Keratinocyte (primary cell): Measurements from ENCODE around the gene FCAR. TPM values are rescaled to one million over a fixed set of nuclear protein-coding genes. Genes with fewer than 3 reads are reported as not detected.
"Not testable (repeated sequence)": the region's sequence is repeated elsewhere in the genome, so short reads cannot be mapped to it uniquely, and the experiment has no call there.

Experiments used
- DNase-seq: peaks from one replicate; pipeline ENCODE4 v3.0.0-alpha.2; 2011; ENCODE audit warnings: low read depth, missing footprints, low spot score
- FAIRE-seq: peaks from 2 replicates; lab custom pipeline; 2011; peaks lifted over from hg19 to GRCh38; lab: Jason Lieb, UNC
- H2AFZ ChIP-seq: 2 replicates; pipeline ENCODE4 v1.6.0; 2012; ENCODE audit warnings: low read length, control low read depth, inconsistent platforms; ENCODE audit not compliant: control insufficient read depth
- H3K27ac ChIP-seq: 2 replicates; pipeline ENCODE4 v1.5.1; 2011; ENCODE audit warnings: low read length; ENCODE audit not compliant: control insufficient read depth, insufficient read depth
- H3K27me3 ChIP-seq: 3 replicates; pipeline ENCODE4 v1.6.0; 2011; ENCODE audit warnings: low read length; ENCODE audit not compliant: control insufficient read depth, insufficient read depth; ENCODE audit errors: extremely low read depth
- H3K36me3 ChIP-seq, 2 experiments: 2 replicates in 1 of 2; 3 replicates in 1 of 2; pipeline ENCODE4 v1.5.1; 2011; ENCODE audit warnings: low read length in 2 of 2, mild to moderate bottlenecking in 1 of 2; ENCODE audit not compliant: control insufficient read depth in 2 of 2, insufficient read depth in 2 of 2; ENCODE audit errors: extremely low read depth in 1 of 2
- H3K4me1 ChIP-seq: 3 replicates; pipeline ENCODE4 v1.5.1; 2011; ENCODE audit warnings: low read length; ENCODE audit not compliant: control insufficient read depth, insufficient read depth; ENCODE audit errors: extremely low read depth
- H3K4me2 ChIP-seq: 3 replicates; pipeline ENCODE4 v1.6.0; 2011; ENCODE audit warnings: low read depth, low read length; ENCODE audit not compliant: control insufficient read depth, insufficient read depth; ENCODE audit errors: extremely low read depth
- H3K4me3 ChIP-seq, 3 experiments: fragments of 200-600 bp in 1 of 3; sonication (generic) in 1 of 3; 2 replicates in 2 of 3; 3 replicates in 1 of 3; pipeline ENCODE4 v1.5.1; 2011 to 2016; ENCODE audit warnings: low read length in 3 of 3, mild to moderate bottlenecking in 3 of 3, control low read depth in 2 of 3, inconsistent platforms in 1 of 3, low read depth in 1 of 3, mixed read lengths in 1 of 3, mixed run types in 1 of 3, moderate library complexity in 1 of 3; ENCODE audit not compliant: control insufficient read depth in 2 of 3, insufficient read depth in 2 of 3; ENCODE audit errors: extremely low read depth in 1 of 3
- H3K79me2 ChIP-seq: 2 replicates; pipeline ENCODE4 v1.6.0; 2012; ENCODE audit warnings: low read length; ENCODE audit not compliant: control insufficient read depth, insufficient read depth
- H3K9ac ChIP-seq: 3 replicates; pipeline ENCODE4 v1.6.0; 2011; ENCODE audit warnings: low read length; ENCODE audit not compliant: control insufficient read depth, insufficient read depth; ENCODE audit errors: extremely low read depth
- H3K9me1 ChIP-seq: 3 replicates; pipeline ENCODE4 v1.6.0; 2011; ENCODE audit warnings: low read length; ENCODE audit not compliant: control insufficient read depth, insufficient read depth; ENCODE audit errors: extremely low read depth
- H3K9me3 ChIP-seq: 2 replicates; pipeline ENCODE4 v1.5.1; 2012; ENCODE audit warnings: low read depth, low read length; ENCODE audit not compliant: control insufficient read depth
- H4K20me1 ChIP-seq: 3 replicates; pipeline ENCODE4 v1.6.0; 2011; ENCODE audit warnings: low read length; ENCODE audit not compliant: control insufficient read depth, insufficient read depth; ENCODE audit errors: extremely low read depth
- CTCF ChIP-seq, 3 experiments: IDR thresholded peaks in 1 of 3; conservative IDR thresholded peaks in 1 of 3; optimal IDR thresholded peaks in 1 of 3; 2 replicates in 2 of 3; 3 replicates in 1 of 3; pipeline versions ENCODE3 to v1.5.1; 2011; ENCODE audit warnings: low read length in 3 of 3, mild to moderate bottlenecking in 3 of 3, moderate library complexity in 2 of 3, control low read depth in 1 of 3, inconsistent platforms in 1 of 3; ENCODE audit not compliant: insufficient read depth in 2 of 3; ENCODE audit errors: extremely low read depth in 1 of 3
- EZH2 ChIP-seq: IDR thresholded peaks from one replicate; pipeline ENCODE4 v1.6.1; 2012; ENCODE audit warnings: inconsistent platforms, mild to moderate bottlenecking, low read length, moderate library complexity
- dilution Hi-C: fragments of 300-500 bp; cut with MboI; formaldehyde crosslinking; loops from one replicate; pipeline ENCODE4 v1.7.0; 2020; ENCODE audit warnings: low sequenced_read_pairs; ENCODE audit not compliant: extremely low pct_ligation_motif_present
- polyA minus RNA-seq, 3 experiments: library from RNA; depleted of rRNA, polyadenylated mRNA; stranded (reverse); fragments of >200 nt; gene quantifications; 1 replicate in 1 of 3; 2 replicates in 1 of 3; 3 replicates in 1 of 3; pipeline ENCODE4 v1.2.3, GENCODE V29; 2011
- polyA plus RNA-seq, 5 experiments: library from polyadenylated mRNA; depleted of rRNA in 3 of 5; stranded (reverse) in 3 of 5; stranded (forward) in 1 of 5; unstranded in 1 of 5; fragments of >200 nt; gene quantifications; 1 replicate in 1 of 5; 2 replicates in 3 of 5; 3 replicates in 1 of 5; pipeline versions ENCODE4 v1.2.1 to v1.2.3, GENCODE V29; 2011 to 2012; ENCODE audit warnings: missing spikeins in 2 of 5, low read depth in 1 of 5, low replicate concordance in 1 of 5

Gene FCAR
- polyA plus RNA-seq (not detected in 3 replicates), polyA minus RNA-seq (not detected in 3 replicates)
- not detected for polyA plus RNA-seq (2011; ENCODE audit: low read depth)
- polyA plus RNA-seq (2011; cell fraction: cytosol; rRNA removed): not detected in 2 replicates
- not detected in 2 replicates for polyA plus RNA-seq (2011; cell fraction: nucleus; rRNA removed)
- not detected in 2 replicates for polyA plus RNA-seq (2012; ENCODE audit: low replicate concordance)
- polyA minus RNA-seq (2011; cell fraction: cytosol; rRNA and poly(A)+ RNA removed): not detected
- not detected in 2 replicates for polyA minus RNA-seq (2011; cell fraction: nucleus; rRNA and poly(A)+ RNA removed)

GRCh38 chr19:54873990-54874389, at the start of gene FCAR:
TSS of gene FCAR (plus strand) at chr19:54874235. CDS start at chr19:54874290, 55 bp downstream.
- no peaks in the 10 kb centered on the region for H3K27me3 ChIP-seq

GRCh38 chr19:54824416-54824815, 49.6 kb upstream of the FCAR start:
- DNase-seq, dilution Hi-C loops, H3K36me3 ChIP-seq: not testable (repeated sequence)

More at GRCh38 chr19:54873990-54874389, at the start of gene FCAR:
- dilution Hi-C loops: no loop called here
- Histone ChIP-seq H2AFZ (no peak within 1 kb of the TSS), H3K4me3 (no peak within 1 kb of the TSS), H4K20me1 (no peaks in the 10 kb centered on the region), H3K9ac (no peak within 1 kb of the TSS), H3K79me2 (no peaks in the 10 kb centered on the region), H3K4me2 (no peak within 1 kb of the TSS), H3K36me3 (no peaks in the 10 kb centered on the region), H3K4me1 (no peaks in the 10 kb centered on the region), H3K9me3 (no peaks in the 10 kb centered on the region), H3K9me1 (no peaks in the 10 kb centered on the region), H3K27ac (no peak within 1 kb of the TSS)
- no peak for DNase-seq
- FAIRE-seq: no peak
- TF ChIP-seq EZH2 (no peak), CTCF (optimal IDR thresholded peaks at IDR 0.05 in 1 of 3, IDR thresholded peaks at IDR 0.05 in 1 of 3, conservative IDR thresholded peaks at IDR 0.05 in 1 of 3; ENCODE audit: extremely low read depth in 1 of 3, insufficient read depth in 2 of 3, low read length in 3 of 3) (no peak)

GRCh38 chr19:54825326-54825725, 48.7 kb upstream of the FCAR start:
- H3K9me1 ChIP-seq, FAIRE-seq, H3K4me1 ChIP-seq, H2AFZ ChIP-seq, H3K4me2 ChIP-seq, DNase-seq, H3K27me3 ChIP-seq, H3K4me3 ChIP-seq, H3K27ac ChIP-seq, H4K20me1 ChIP-seq, H3K36me3 ChIP-seq, dilution Hi-C loops, H3K9me3 ChIP-seq, H3K9ac ChIP-seq, H3K79me2 ChIP-seq: not testable (repeated sequence)

More at GRCh38 chr19:54824416-54824815, 49.6 kb upstream of the FCAR start:
- not testable (repeated sequence) for H2AFZ ChIP-seq, H3K9me3 ChIP-seq, H3K4me1 ChIP-seq, H3K4me2 ChIP-seq, H3K27ac ChIP-seq, H3K9ac ChIP-seq, H3K79me2 ChIP-seq, H3K4me3 ChIP-seq, H3K9me1 ChIP-seq, H4K20me1 ChIP-seq, H3K27me3 ChIP-seq, FAIRE-seq

GRCh38 chr19:54828064-54828463, 46.0 kb upstream of the FCAR start:
- DNase-seq, H3K9me3 ChIP-seq, FAIRE-seq, H3K9me1 ChIP-seq, H3K27me3 ChIP-seq, dilution Hi-C loops, H3K36me3 ChIP-seq, H4K20me1 ChIP-seq, H3K4me3 ChIP-seq, H3K9ac ChIP-seq, H2AFZ ChIP-seq, H3K4me1 ChIP-seq, H3K27ac ChIP-seq, H3K79me2 ChIP-seq, H3K4me2 ChIP-seq: not testable (repeated sequence)
